Measurements from ENCODE around the gene NABP2. TPM values are rescaled to one million over a fixed set of nuclear protein-coding genes. Genes with fewer than 3 reads are reported as not detected.
"Not testable (repeated sequence)": the region's sequence is repeated elsewhere in the genome, so short reads cannot be mapped to it uniquely, and the experiment has no call there.

Gene NABP2
- total RNA-seq, 4 donors from 2014 or later, result 19.4 to 35.7 (median 31.4) TPM

- DNase-seq, result no peak
- no peaks in the 10 kb centered on the region for H3K27me3 ChIP-seq
- 36 to 61% methylated on average over 1 of the region's 1 CpG for WGBS, 2 donors
- H3K27ac ChIP-seq, result no peak overlapping the region
- H3K4me1 ChIP-seq, result peaks cover 2 to 11% of the 10 kb centered on the region in 2 donors
- H3K36me3 ChIP-seq, result peaks cover 40 to 46% of the 10 kb centered on the region in 2 donors
- no peak overlapping the region for H3K4me3 ChIP-seq (replicated peaks in 1 of 3)
- no peaks in the 10 kb centered on the region for H3K9me3 ChIP-seq
- intact Hi-C loops (cut with DNase I), result no loop called here
- TF ChIP-seq POLR2A (IDR thresholded peaks at IDR 0.05), result no peak
- TF ChIP-seq, protein P1, sequence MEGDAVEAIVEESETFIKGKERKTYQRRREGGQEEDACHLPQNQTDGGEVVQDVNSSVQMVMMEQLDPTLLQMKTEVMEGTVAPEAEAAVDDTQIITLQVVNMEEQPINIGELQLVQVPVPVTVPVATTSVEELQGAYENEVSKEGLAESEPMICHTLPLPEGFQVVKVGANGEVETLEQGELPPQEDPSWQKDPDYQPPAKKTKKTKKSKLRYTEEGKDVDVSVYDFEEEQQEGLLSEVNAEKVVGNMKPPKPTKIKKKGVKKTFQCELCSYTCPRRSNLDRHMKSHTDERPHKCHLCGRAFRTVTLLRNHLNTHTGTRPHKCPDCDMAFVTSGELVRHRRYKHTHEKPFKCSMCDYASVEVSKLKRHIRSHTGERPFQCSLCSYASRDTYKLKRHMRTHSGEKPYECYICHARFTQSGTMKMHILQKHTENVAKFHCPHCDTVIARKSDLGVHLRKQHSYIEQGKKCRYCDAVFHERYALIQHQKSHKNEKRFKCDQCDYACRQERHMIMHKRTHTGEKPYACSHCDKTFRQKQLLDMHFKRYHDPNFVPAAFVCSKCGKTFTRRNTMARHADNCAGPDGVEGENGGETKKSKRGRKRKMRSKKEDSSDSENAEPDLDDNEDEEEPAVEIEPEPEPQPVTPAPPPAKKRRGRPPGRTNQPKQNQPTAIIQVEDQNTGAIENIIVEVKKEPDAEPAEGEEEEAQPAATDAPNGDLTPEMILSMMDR (IDR thresholded peaks at IDR 0.05), result peak in 1 of 6 experiments; percentile 23
Measured at GRCh38 chr12:56271031-56271430, 46.9 kb downstream of the NABP2 start.

DNA sequence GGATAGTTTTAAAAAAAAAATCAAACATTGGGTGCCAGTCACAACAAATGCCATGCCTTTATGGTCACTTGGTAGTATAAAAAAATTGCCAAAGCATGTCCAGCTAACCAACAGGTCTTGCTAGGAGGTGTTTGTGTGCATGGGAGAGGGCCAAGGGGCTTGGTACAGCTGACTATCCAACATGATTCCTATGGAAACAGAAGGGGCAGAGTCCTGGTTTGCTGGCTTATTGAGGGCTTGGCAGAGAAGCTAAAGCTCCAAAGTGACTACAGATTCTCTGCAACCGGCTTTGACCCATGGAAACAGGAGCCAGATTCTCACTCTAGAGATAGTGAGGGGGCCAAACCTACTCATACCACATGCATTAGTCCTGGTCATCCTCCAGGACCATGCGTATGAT, 48.3 kb downstream of the NABP2 start:
- peaks cover 52 to 53% of the 10 kb centered on the region in 2 donors for H3K36me3 ChIP-seq
- H3K4me1 ChIP-seq; H3K9me3 ChIP-seq; H3K27ac ChIP-seq; H3K4me3 ChIP-seq (replicated peaks in 1 of 3); H3K27me3 ChIP-seq; intact Hi-C loops (cut with DNase I); DNase-seq: not testable (repeated sequence)
- 86 to 90% methylated on average over 2 of the region's 2 CpGs for WGBS, 2 donors

DNA sequence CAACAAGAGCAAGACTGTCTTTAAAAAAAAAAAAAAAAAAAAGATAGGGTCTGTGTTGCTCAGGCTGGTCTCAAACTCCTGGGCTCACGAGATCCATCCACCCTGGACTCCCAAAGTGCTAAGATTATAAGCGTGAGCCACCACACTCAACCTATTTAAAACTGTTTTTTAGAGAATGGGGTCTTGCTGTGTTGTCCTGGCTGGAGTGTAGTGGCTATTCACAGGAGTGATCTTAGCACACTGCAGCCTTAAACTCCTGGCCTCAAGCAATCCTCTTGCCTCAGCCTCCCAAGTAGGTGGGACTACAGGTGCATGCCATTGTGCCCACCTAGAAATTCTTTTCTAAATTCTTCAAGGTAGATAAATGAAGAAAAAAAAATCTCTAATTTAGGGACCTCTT, 50.2 kb downstream of the NABP2 start:
- no peaks in the 10 kb centered on the region for H3K9me3 ChIP-seq

DNA sequence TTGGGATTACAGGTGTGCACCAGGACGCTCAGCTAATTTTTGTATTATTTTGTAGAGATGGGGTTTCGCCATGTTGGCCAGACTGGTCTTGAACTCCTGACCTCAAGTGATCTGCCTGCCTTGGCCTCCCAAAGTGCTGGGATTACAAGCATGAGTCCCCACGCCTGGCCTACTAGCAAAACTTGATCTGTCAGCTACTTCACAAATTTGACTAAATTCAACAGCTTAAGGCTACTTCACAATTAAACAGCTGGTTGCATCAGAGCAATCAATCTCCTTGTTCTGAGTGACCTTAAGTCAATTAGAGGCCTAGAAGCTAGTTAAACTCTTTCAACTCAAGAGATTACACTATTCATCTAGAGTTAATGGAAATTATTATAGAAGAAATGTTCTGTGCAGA, 54.8 kb downstream of the NABP2 start:
- WGBS, 2 donors, result 92 to 97% methylated on average over 3 of the region's 3 CpGs

More for the DNA sequence above, 50.2 kb downstream of the NABP2 start:
- WGBS, 2 donors, result 90 to 95% methylated on average over 2 of the region's 2 CpGs
- no peak overlapping the region for H3K27ac ChIP-seq
- no peaks in the 10 kb centered on the region for H3K4me1 ChIP-seq
- H3K4me3 ChIP-seq (replicated peaks in 1 of 3), result no peak overlapping the region
- H3K27me3 ChIP-seq, result no peaks in the 10 kb centered on the region
- TF ChIP-seq, protein P1 (IDR thresholded peaks at IDR 0.05), result no peak
- no peak for TF ChIP-seq POLR2A (IDR thresholded peaks at IDR 0.05)
- intact Hi-C loops (cut with DNase I), result no loop called here
- DNase-seq, result no peak
- peaks cover 70% of the 10 kb centered on the region in 2 donors for H3K36me3 ChIP-seq

More for the DNA sequence above, 54.8 kb downstream of the NABP2 start:
- H3K36me3 ChIP-seq, result peaks cover 78 to 97% of the 10 kb centered on the region in 2 donors
- H3K9me3 ChIP-seq, result no peaks in the 10 kb centered on the region
- DNase-seq, result no peak
- no peaks in the 10 kb centered on the region for H3K27me3 ChIP-seq
- no peak overlapping the region for H3K4me3 ChIP-seq (replicated peaks in 1 of 3)
- intact Hi-C loops (cut with DNase I), result no loop called here
- H3K27ac ChIP-seq, result no peak overlapping the region
- no peaks in the 10 kb centered on the region for H3K4me1 ChIP-seq
- TF ChIP-seq, protein P1 (IDR thresholded peaks at IDR 0.05), result no peak
- no peak for TF ChIP-seq POLR2A (IDR thresholded peaks at IDR 0.05)

Other genes starting within 250 kb of the NABP2 start
- gene SUOX, start 227.1 kb upstream of the NABP2 start, total RNA-seq, result 10 to 100 TPM; 18.7 to 36.8 (median 36.2) TPM
- 10 to 100 TPM in 2 of 4 donors, 1 to 10 TPM in 2; 4.2 to 10.9 (median 9.4) TPM for gene IKZF4, start 203.3 kb upstream of the NABP2 start, total RNA-seq
- 1,000 to 10,000 TPM in 1 of 4 donors, 100 to 1,000 TPM in 2, 10 to 100 TPM in 1; 81.4 to 1,193 (median 632) TPM for gene RPS26, start 182.4 kb upstream of the NABP2 start, total RNA-seq
- 10 to 100 TPM; 14.7 to 30.0 (median 20.4) TPM for gene ERBB3, start 144.2 kb upstream of the NABP2 start, total RNA-seq
- 100 to 1,000 TPM in 3 of 4 donors, 10 to 100 TPM in 1; 94.0 to 142 (median 122) TPM for gene PA2G4, start 119.8 kb upstream of the NABP2 start, total RNA-seq
- gene RPL41, start 107.7 kb upstream of the NABP2 start, total RNA-seq, result 1,000 to 10,000 TPM; 1,344 to 2,817 (median 2,330) TPM
- 1 to 10 TPM; 4.7 to 7.7 (median 5.6) TPM for gene ZC3H10, start 106.1 kb upstream of the NABP2 start, total RNA-seq
- 10 to 100 TPM; 60.6 to 84.7 (median 68.7) TPM for gene ESYT1, start 96.1 kb upstream of the NABP2 start, total RNA-seq
- 100 to 1,000 TPM in 1 of 4 donors, 10 to 100 TPM in 3; 33.4 to 115 (median 48.1) TPM for gene MYL6B, start 71.8 kb upstream of the NABP2 start, total RNA-seq
- gene MYL6, start 66.0 kb upstream of the NABP2 start, total RNA-seq, result 1,000 to 10,000 TPM; 1,110 to 2,359 (median 1,915) TPM
- 100 to 1,000 TPM in 1 of 4 donors, 10 to 100 TPM in 3; 76.5 to 101 (median 83.0) TPM for gene SMARCC2, start 34.9 kb upstream of the NABP2 start, total RNA-seq
- gene RNF41, start 2.4 kb upstream of the NABP2 start, total RNA-seq, result 10 to 100 TPM; 63.4 to 89.7 (median 73.4) TPM
- not detected for gene SLC39A5, start 5.7 kb downstream of the NABP2 start, total RNA-seq
- gene ANKRD52, start 34.0 kb downstream of the NABP2 start, total RNA-seq, result 10 to 100 TPM; 15.9 to 22.3 (median 18.3) TPM
- 10 to 100 TPM; 11.3 to 28.7 (median 19.7) TPM for gene COQ10A, start 42.6 kb downstream of the NABP2 start, total RNA-seq
- gene CS, start 76.0 kb downstream of the NABP2 start, total RNA-seq, result 100 to 1,000 TPM; 110 to 190 (median 118) TPM
- 100 to 1,000 TPM; 107 to 129 (median 124) TPM for gene CNPY2, start 91.6 kb downstream of the NABP2 start, total RNA-seq
- 100 to 1,000 TPM in 3 of 4 donors, 10 to 100 TPM in 1; 95.7 to 148 (median 134) TPM for gene PAN2, start 109.7 kb downstream of the NABP2 start, total RNA-seq
- 1 to 10 TPM in 1 of 4 donors, under 1 TPM in 1, not detected in 2; 0.67 to 1.1 TPM for gene IL23A, start 114.5 kb downstream of the NABP2 start, total RNA-seq
- 100 to 1,000 TPM; 121 to 166 (median 146) TPM for gene STAT2, start 135.8 kb downstream of the NABP2 start, total RNA-seq
- not detected for gene APOF, start 138.5 kb downstream of the NABP2 start, total RNA-seq
- gene TIMELESS, start 225.1 kb downstream of the NABP2 start, total RNA-seq, result 1 to 10 TPM; 4.6 to 7.6 (median 6.7) TPM
- not detected for gene MIP, start 230.3 kb downstream of the NABP2 start, total RNA-seq
- gene SPRYD4, start 244.2 kb downstream of the NABP2 start, total RNA-seq, result 1 to 10 TPM; 2.8 to 4.6 (median 4.3) TPM